ENCODE measurements around the gene DDA1. TPM values are rescaled to one million over a fixed set of nuclear protein-coding genes. Genes with fewer than 3 reads are reported as not detected.
A peak's percentile ranks its signal among the peaks of the same experiment; 100 is the strongest.

Gene DDA1
- total RNA-seq (10 to 100 TPM; 10.5 to 25.6 (median 22.4) TPM), polyA plus RNA-seq (10 to 100 TPM; 28.7 to 42.2 (median 37.7) TPM)
- long read RNA-seq, donor 1, full-length matches to known transcripts = 15 of 15 reads
- long read RNA-seq, donor 1, partial matches to known transcripts = 0 of 15 reads
- long read RNA-seq, donor 1, other reads (novel, unspliced or antisense) = 0 of 15 reads
- long read RNA-seq, donor 2, full-length matches to known transcripts = 12 of 12 reads
- long read RNA-seq, donor 2, partial matches to known transcripts = 0 of 12 reads
- long read RNA-seq, donor 2, other reads (novel, unspliced or antisense) = 0 of 12 reads

- 0 to 1% (median 1%) methylated on average over 38 to 46 of the region's 46 CpGs for WGBS, 5 donors
- peaks cover 0 to 34% (median 7%) of the 10 kb centered on the region in 6 donors for H3K36me3 ChIP-seq
- intact Hi-C loops (cut with DNase I; ENCODE audit: low total_unique reads) = no loop called here
- H3K27ac ChIP-seq = peak within 1 kb of the TSS; percentile 45 to 92 (median 82)
- no peaks in the 10 kb centered on the region for H3K27me3 ChIP-seq (replicated peaks in 1 of 7)
- H3K4me1 ChIP-seq = peaks cover 26 to 81% (median 55%) of the 10 kb centered on the region in 6 donors
- H3K4me3 ChIP-seq = peak within 1 kb of the TSS; percentile 69 to 99 (median 88)
- peak in 3 of 11 experiments; percentile 27 to 46 (median 41) for TF ChIP-seq CTCF (IDR thresholded peaks at IDR 0.05 in 8 of 11, conservative IDR thresholded peaks at IDR 0.05 in 3 of 11)
- TF ChIP-seq POLR2AphosphoS5 (IDR thresholded peaks at IDR 0.05) = peak; percentile 87 to 89 (median 87)
- peak in 1 of 3 donors; percentile 27 for TF ChIP-seq POLR2A (IDR thresholded peaks at IDR 0.05)
- DNase-seq = peak; percentile 100
- no peaks in the 10 kb centered on the region for H3K9me3 ChIP-seq
These were observed at the start of gene DDA1 for GRCh38 chr19:17309198-17309964. Gene DDA1, plus strand, starts transcription at chr19:17309563. Its CDS starts 92 bp downstream, at chr19:17309655.

GRCh38 chr19:17259934-17260333, 49.4 kb upstream of the DDA1 start:
- DNase-seq = no peak
- intact Hi-C loops (cut with DNase I; ENCODE audit: low total_unique reads) = no loop called here
- H3K4me1 ChIP-seq = peaks cover 3 to 27% (median 14%) of the 10 kb centered on the region in 6 donors
- TF ChIP-seq CTCF (IDR thresholded peaks at IDR 0.05 in 8 of 11, conservative IDR thresholded peaks at IDR 0.05 in 3 of 11) (peak in 1 of 11 experiments; percentile 7), POLR2AphosphoS5 (IDR thresholded peaks at IDR 0.05) (no peak)
- WGBS, 5 donors = 55 to 83% (median 63%) methylated on average over 1 of the region's 1 CpG
- peaks cover 0 to 10% (median 0%) of the 10 kb centered on the region in 6 donors for H3K36me3 ChIP-seq
- H3K9me3 ChIP-seq = peaks cover 0 to 13% (median 4%) of the 10 kb centered on the region in 8 donors
- no peaks in the 10 kb centered on the region for H3K27me3 ChIP-seq (replicated peaks in 1 of 7)
- H3K4me3 ChIP-seq = no peak overlapping the region
- H3K27ac ChIP-seq = no peak overlapping the region

GRCh38 chr19:17260842-17261325, 48.5 kb upstream of the DDA1 start:
- Histone ChIP-seq H3K27me3 (replicated peaks in 1 of 7) (no peaks in the 10 kb centered on the region), H3K4me3 (no peak overlapping the region), H3K27ac (no peak overlapping the region), H3K4me1 (peaks cover 5 to 31% (median 18%) of the 10 kb centered on the region in 6 donors), H3K9me3 (peaks cover 0 to 13% (median 4%) of the 10 kb centered on the region in 8 donors), H3K36me3 (peaks cover 0 to 10% (median 0%) of the 10 kb centered on the region in 6 donors)
- peak; percentile 97 for DNase-seq
- 22 to 36% (median 27%) methylated on average over 15 of the region's 15 CpGs for WGBS, 5 donors
- TF ChIP-seq POLR2A (IDR thresholded peaks at IDR 0.05) (no peak), POLR2AphosphoS5 (IDR thresholded peaks at IDR 0.05) (peak; percentile 23 to 65 (median 48)), CTCF (IDR thresholded peaks at IDR 0.05 in 8 of 11, conservative IDR thresholded peaks at IDR 0.05 in 3 of 11) (peak; percentile 91 to 98 (median 95))
- intact Hi-C loops (cut with DNase I; ENCODE audit: low total_unique reads) = no loop called here
